AG08395 (cell line): ENCODE results near the gene NFASC.

ENCODE experiments used
- DNase-seq: peaks from one replicate; pipeline ENCODE4 v3.0.0; 2012; ENCODE audit warnings: mixed read lengths, low spot score

Gene NFASC

DNA sequence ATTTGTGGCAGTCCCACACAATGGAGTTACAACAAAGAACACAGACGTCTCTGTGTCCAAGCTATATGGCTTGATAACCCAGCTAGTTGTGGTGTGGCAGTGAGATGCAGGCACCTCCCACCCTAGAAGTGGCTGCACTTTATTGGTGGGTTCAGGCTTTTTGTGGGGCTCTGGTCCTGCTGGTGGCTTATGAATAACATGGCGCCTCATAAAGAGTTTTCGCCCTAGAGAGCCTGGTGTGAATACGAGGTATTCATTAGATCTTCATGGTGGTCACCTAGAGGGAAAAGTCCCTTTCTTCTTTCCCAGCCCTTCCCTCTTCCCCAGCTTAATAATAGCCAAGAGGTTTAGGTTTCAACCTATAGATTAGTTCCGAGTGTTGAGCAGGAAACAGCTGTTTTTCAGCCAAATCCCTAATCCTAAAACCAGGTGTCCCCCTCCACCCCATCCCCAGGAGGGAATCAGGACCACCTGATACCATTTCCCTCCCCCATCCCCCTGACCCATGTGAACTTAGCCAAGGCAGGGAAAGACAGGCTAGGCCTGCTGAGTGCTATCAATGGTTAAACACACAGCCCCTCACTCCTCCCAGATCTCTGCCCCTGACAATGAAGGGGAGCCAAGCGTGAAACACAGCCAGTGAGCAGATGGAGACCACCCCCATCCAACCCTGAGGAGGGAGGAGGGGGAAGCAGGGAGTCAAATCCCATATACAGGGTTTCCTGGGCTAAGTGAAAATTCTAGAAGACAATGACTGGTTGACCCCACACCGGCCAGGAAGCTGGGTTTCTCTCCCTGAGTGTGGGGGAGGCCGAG is 58.2 kb downstream of the NFASC start:
- DNase-seq, result no peak

GRCh38 chr1:204929487-204930154 is 59.0 kb downstream of the NFASC start:
- DNase-seq, result no peak

DNA sequence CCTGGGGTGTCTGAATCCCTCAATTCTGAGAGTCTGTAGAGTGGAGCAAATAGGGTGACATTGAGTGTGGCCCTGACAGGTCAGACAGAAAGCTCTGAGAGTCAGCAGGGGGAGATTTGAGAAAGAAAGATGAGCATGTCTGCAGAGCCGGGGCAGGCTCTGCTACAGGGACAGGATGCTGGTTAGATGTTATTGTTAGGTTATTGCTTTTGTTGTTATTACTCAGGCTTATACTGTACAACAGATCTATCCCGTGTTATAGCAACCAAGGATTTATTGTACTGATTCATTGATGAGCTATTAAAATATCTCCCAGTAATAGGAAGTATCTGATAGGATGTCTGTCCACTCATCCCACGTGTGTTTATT is 59.5 kb downstream of the NFASC start:
- no peak for DNase-seq

GRCh38 chr1:204931313-204931712 is 60.7 kb downstream of the NFASC start:
- no peak for DNase-seq

GRCh38 chr1:204931768-204932572 is 61.3 kb downstream of the NFASC start:
- no peak for DNase-seq

- no peak for DNase-seq
Observed at GRCh38 chr1:204932573-204932909, 61.9 kb downstream of the NFASC start.

DNA sequence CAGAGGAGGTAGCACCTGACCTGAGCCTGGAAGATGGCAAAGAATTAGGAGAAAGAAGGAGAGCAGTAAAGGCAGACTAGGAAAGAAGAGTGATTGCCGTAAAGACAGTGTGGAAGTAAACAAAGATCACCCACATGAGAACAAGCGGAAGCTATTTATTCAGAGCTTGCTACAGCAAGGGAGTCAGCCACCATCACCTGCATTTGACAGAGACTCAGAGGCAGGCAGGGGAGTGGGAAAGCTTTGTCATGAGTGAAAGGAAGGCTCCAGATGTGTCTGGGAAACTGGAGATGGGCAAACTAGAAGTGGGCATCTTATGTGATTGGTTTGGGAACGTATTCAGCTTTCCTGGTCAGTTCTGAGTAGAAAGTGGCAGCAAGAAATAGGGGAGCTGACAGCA is 64.5 kb downstream of the NFASC start:
- no peak for DNase-seq

DNA sequence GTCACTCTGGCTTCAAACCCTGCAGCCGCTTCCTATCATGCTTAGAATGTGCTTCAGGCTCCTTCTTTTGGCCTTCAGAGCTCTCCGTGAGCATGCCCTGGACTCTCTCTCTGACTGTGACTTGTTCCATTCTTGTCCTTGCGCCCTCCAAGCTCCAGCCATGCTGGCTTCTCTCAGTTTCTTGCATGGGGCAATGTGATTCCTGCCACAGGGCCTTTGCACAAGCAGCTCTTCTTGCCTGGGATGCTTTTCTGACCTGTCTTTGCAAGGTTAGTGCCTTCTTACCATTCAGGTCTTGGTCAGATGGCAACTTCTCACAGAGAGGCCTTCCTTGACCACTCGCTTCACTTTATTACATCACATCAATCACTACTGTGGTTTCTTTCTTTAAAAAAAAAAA is 66.1 kb downstream of the NFASC start:
- DNase-seq, result no peak

GRCh38 chr1:204937901-204938300 is 67.2 kb downstream of the NFASC start:
- no peak for DNase-seq

- no peak for DNase-seq
Observed at GRCh38 chr1:204940591-204940990, 69.9 kb downstream of the NFASC start.

DNA sequence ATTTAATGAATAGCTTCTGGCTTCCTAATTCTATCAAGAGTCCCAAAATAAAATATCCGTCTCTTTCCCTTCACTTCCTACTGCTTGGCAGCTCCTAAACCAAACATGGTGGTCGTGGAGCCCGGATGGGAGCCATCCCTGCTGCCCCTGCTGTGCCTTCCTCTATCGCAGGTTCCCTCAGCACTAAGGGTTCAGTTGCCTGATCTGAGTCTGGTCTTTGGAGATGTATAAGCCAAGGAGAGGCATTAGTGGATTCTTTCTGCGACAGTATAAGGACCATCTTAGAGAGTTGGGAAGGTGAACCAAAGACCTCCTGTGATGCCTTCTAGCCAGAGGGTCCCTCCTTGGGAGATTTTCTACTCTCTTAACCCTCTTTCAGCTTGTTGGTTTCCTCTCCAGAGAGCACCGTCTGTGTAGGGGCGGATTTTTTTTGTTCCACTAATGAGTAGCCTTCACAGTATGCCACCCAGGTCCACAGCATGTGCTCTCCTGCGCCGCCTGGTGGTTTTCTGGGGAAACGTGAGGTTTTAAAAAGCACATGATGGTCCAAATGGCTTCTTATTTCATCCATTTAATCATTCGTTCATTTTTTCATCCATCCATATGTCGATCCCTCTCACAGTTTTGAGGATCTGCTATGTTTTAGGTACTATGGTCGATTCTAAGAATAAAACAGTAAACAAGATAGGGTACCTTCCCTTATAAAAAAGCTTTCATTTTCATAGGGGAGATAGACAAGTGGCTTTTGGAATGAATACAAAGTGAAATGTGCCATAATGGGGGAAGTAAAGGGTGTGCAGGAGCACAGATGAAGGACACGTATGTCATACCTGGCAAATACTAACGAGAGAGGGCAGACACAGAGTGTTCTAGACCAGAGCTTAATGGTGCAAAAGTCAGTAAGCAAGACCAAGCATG is 71.0 kb downstream of the NFASC start:
- peak; percentile 88 for DNase-seq

DNA sequence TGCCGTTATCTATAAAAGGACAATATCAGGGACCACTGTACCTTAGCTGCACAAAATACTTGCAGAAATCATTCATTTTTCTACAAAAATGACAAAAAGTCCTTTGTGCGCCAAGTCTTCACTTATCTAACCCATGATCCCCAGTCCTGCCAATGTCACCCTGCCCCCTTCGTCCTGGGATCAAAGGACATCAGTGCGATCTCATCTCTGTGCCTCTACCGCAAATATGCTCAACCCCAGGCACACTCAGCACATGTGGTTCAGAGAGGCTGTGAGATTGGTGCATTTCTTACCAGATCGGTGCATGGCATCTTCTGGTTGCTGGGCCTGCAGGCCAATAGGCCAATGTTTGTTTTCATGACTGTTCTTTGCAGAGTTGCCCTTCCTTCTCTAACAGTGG is 72.8 kb downstream of the NFASC start:
- DNase-seq, result no peak

GRCh38 chr1:204944662-204945061 is 74.0 kb downstream of the NFASC start:
- DNase-seq, result no peak

GRCh38 chr1:204945565-204945977 is 74.9 kb downstream of the NFASC start:
- no peak for DNase-seq

DNA sequence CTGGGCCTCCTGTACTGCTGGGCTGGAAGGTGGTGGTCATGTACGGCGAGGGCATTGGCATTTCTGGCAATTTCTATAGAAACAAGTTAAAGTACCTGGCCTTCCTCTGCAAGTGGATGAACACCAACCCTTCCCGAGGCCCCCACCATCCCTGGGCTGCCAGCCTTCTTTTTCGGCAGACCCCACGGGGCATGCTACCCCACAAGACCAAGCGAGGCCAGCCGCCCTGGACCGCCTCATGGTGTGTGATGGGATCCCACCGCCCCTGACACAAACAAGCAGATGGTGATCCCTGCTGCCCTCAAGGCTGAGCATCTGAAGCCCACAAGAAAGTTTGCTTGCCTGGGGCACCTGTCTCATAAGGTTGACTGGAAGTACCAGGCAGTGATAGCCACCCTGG is 76.0 kb downstream of the NFASC start:
- DNase-seq, result no peak

DNA sequence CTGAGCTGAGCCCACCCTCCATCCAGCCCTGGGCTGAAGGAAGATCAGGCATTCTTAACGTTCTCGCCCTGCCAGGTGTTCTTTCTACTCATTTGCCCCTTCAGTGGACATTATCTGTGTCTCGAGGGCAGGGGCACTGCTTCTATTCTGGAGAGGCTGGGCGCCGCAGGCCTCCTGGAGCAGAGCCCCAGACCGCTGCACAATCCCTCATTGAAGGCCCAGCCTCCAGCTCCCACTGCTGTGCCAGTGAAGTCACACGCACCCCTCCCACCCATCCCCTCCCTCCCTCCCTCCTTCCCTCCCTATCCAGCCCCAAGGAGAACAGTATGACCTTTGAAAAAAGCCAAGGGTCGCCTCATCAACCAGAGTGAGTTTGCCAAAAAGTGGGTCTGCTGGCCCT is 76.7 kb downstream of the NFASC start:
- no peak for DNase-seq

- DNase-seq, result no peak
Observed at GRCh38 chr1:204947747-204948146, 77.1 kb downstream of the NFASC start.

- no peak for DNase-seq
Observed at GRCh38 chr1:204950353-204951001, 79.8 kb downstream of the NFASC start.

- no peak for DNase-seq
Observed at GRCh38 chr1:204958317-204959307, 88.0 kb downstream of the NFASC start.

- no peak for DNase-seq
Observed at GRCh38 chr1:204959374-204959773, 88.7 kb downstream of the NFASC start.
